Neural progenitor cell (in vitro differentiated cells): ENCODE measurements around the gene ATP10A.

ENCODE experiments used
- EZH2 ChIP-seq: fragments of 200-600 bp; sonication (generic); IDR thresholded peaks from 2 replicates; pipeline ENCODE4 v1.6.1; 2017; ENCODE audit warnings: antibody characterized with exemption, mild to moderate bottlenecking, moderate library complexity
- TF ChIP-seq, protein P1 (sequence below): fragments of 200-600 bp; sonication (generic); IDR thresholded peaks from 2 replicates; pipeline ENCODE4 v1.5.1; 2017; ENCODE audit warnings: antibody characterized with exemption, mild to moderate bottlenecking

DNA sequence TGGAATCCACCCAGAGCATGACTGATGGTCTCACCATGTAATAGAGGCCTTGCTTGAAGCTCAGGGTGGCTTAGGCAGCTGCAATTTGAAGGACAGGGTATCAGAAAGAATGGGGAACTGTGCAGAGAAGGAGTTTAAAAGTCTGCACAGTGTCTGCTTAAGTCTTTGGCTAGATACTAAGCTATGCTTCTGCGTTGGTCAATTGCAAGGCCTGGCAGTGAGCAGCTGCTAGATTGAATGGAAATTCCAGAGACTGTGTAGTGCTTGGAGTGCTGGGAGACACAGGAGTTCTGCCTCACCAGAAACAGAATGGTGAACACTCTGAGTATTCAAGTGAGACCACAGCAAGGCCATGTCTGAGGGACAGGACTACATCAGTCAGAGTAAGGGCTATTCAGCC is 17.3 kb upstream of the ATP10A start:
- TF ChIP-seq, protein P1, sequence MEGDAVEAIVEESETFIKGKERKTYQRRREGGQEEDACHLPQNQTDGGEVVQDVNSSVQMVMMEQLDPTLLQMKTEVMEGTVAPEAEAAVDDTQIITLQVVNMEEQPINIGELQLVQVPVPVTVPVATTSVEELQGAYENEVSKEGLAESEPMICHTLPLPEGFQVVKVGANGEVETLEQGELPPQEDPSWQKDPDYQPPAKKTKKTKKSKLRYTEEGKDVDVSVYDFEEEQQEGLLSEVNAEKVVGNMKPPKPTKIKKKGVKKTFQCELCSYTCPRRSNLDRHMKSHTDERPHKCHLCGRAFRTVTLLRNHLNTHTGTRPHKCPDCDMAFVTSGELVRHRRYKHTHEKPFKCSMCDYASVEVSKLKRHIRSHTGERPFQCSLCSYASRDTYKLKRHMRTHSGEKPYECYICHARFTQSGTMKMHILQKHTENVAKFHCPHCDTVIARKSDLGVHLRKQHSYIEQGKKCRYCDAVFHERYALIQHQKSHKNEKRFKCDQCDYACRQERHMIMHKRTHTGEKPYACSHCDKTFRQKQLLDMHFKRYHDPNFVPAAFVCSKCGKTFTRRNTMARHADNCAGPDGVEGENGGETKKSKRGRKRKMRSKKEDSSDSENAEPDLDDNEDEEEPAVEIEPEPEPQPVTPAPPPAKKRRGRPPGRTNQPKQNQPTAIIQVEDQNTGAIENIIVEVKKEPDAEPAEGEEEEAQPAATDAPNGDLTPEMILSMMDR: no peak
- TF ChIP-seq EZH2: no peak
